GM12878 (cell line): ENCODE measurements around the gene WFDC9. TPM values are rescaled to one million over a fixed set of nuclear protein-coding genes. Genes with fewer than 3 reads are reported as not detected.

Source experiments
- ATAC-seq: fragments of 200-7000 bp; cut with Tn5 transposase; 3 replicates; pipeline ENCODE4 v1.9.1; 2020; ENCODE audit warnings: mild to moderate bottlenecking, moderate library complexity
- BruUV-seq: library from RNA; stranded (reverse); fragments of 400-500 nt; replicated peaks from 2 replicates; lab custom pipeline; 2021; lab: Mats Ljungman, UMichigan
- CTCF ChIA-PET: fragments of 300-600 bp; sonication (Branson Sonifier 250); formaldehyde crosslinking; extraction: SDS; loops from one replicate; lab custom pipeline; 2021; ENCODE audit warnings: inconsistent platforms; lab: Yijun Ruan, JAX
- POLR2A ChIA-PET: fragments of 350-600 bp; formaldehyde crosslinking; extraction: SDS; loops from one replicate; lab custom pipeline; 2021; ENCODE audit warnings: inconsistent platforms; lab: Charles Lee
- RAD21 ChIA-PET: fragments of 300-600 bp; sonication (Branson Sonifier 250); formaldehyde crosslinking; loops from one replicate; lab custom pipeline; 2023; ENCODE audit warnings: antibody characterized with exemption; ENCODE audit not compliant: unreplicated experiment; lab: Charles Lee
- SMC1A ChIA-PET: fragments of 300-600 bp; sonication (Branson Sonifier 250); formaldehyde crosslinking; loops from one replicate; lab custom pipeline; 2023; ENCODE audit not compliant: unreplicated experiment, uncharacterized antibody; lab: Charles Lee
- DNase-seq: peaks from one replicate; pipeline ENCODE4 v3.0.0-alpha.2; 2011; ENCODE audit warnings: low read depth, low spot score
- FAIRE-seq: peaks from 3 replicates; lab custom pipeline; 2011; peaks lifted over from hg19 to GRCh38; lab: Jason Lieb, UNC
- H2AFZ ChIP-seq: 2 replicates; pipeline ENCODE4 v1.6.0; 2011; ENCODE audit warnings: low read depth, low read length, control low read depth; ENCODE audit not compliant: control insufficient read depth
- H3K27ac ChIP-seq: 2 replicates; pipeline ENCODE4 v1.5.1; 2011; ENCODE audit warnings: control low read depth; ENCODE audit not compliant: control insufficient read depth, insufficient read depth
- H3K27me3 ChIP-seq, 2 experiments: replicated peaks in 1 of 2; 2 replicates each; pipeline versions ENCODE4 v1.6.0 to v1.6.1; 2011; ENCODE audit warnings: low read length in 1 of 2; ENCODE audit not compliant: control insufficient read depth in 2 of 2, insufficient read depth in 2 of 2
- H3K36me3 ChIP-seq, 2 experiments: 2 replicates each; pipeline ENCODE4 v1.5.1; 2011; ENCODE audit warnings: low read length in 1 of 2; ENCODE audit not compliant: control insufficient read depth in 2 of 2, insufficient read depth in 2 of 2
- H3K4me1 ChIP-seq: 2 replicates; pipeline ENCODE4 v1.6.1; 2011; ENCODE audit warnings: mild to moderate bottlenecking, low read length, moderate library complexity, mixed read lengths; ENCODE audit not compliant: control insufficient read depth, insufficient read depth
- H3K4me2 ChIP-seq: 2 replicates; pipeline ENCODE4 v1.6.0; 2011; ENCODE audit warnings: control low read depth; ENCODE audit not compliant: control insufficient read depth, insufficient read depth
- H3K4me3 ChIP-seq: fragments of 200-600 bp; sonication (generic); 2 replicates; pipeline ENCODE4 v1.5.1; 2016
- H3K79me2 ChIP-seq: 2 replicates; pipeline ENCODE4 v1.6.0; 2011; ENCODE audit warnings: low read length; ENCODE audit not compliant: control insufficient read depth, insufficient read depth
- H3K9ac ChIP-seq: 2 replicates; pipeline ENCODE4 v1.8.0; 2011; ENCODE audit warnings: low read length, control low read depth, mixed read lengths; ENCODE audit not compliant: control insufficient read depth, insufficient read depth
- H3K9me3 ChIP-seq: replicated peaks from 3 replicates; pipeline ENCODE4 v1.5.1; 2011; ENCODE audit warnings: mild to moderate bottlenecking, low read length; ENCODE audit not compliant: control insufficient read depth, insufficient read depth
- H4K20me1 ChIP-seq: 2 replicates; pipeline ENCODE4 v1.6.0; 2011; ENCODE audit not compliant: control insufficient read depth, insufficient read depth
- CREM ChIP-seq: IDR thresholded peaks from 2 replicates; pipeline ENCODE4 v1.6.1; 2014; ENCODE audit warnings: antibody characterized with exemption, low read depth
- CUX1 ChIP-seq: IDR thresholded peaks from 2 replicates; pipeline ENCODE4 v1.6.1; 2012; ENCODE audit warnings: improper control_type of control experiment, low read depth, low read length; ENCODE audit not compliant: insufficient replicate concordance
- EED ChIP-seq: sonication (generic); IDR thresholded peaks from 2 replicates; pipeline ENCODE4 v1.6.1; 2016; ENCODE audit warnings: antibody characterized with exemption, low read depth
- FOXM1 ChIP-seq: IDR thresholded peaks from 2 replicates; pipeline ENCODE4 v1.6.1; 2012; ENCODE audit warnings: low read depth, mild to moderate bottlenecking, inconsistent platforms, low read length, moderate library complexity
- JUNB ChIP-seq: IDR thresholded peaks from 2 replicates; pipeline ENCODE4 v1.6.1; 2016; ENCODE audit warnings: antibody characterized with exemption, mild to moderate bottlenecking
- NR2C1 ChIP-seq: fragments of 450-650 bp; IDR thresholded peaks from 2 replicates; pipeline ENCODE4 v1.6.1; 2017; ENCODE audit warnings: antibody characterized with exemption, mild to moderate bottlenecking, moderate library complexity
- SIN3A ChIP-seq: IDR thresholded peaks from 2 replicates; pipeline ENCODE4 v1.6.1; 2012; ENCODE audit warnings: low read depth, low read length, improper control_type of control experiment
- SIX5 ChIP-seq: IDR thresholded peaks from 2 replicates; pipeline ENCODE4 v1.6.1; 2011; ENCODE audit warnings: mild to moderate bottlenecking, low read depth, low read length, moderate library complexity; ENCODE audit not compliant: severe bottlenecking
- SRF ChIP-seq, 2 experiments: IDR thresholded peaks; 2 replicates each; pipeline ENCODE4 v1.6.1; 2011; ENCODE audit warnings: low read depth in 2 of 2, low read length in 2 of 2, mild to moderate bottlenecking in 1 of 2, moderate library complexity in 1 of 2
- SUPT20H ChIP-seq: IDR thresholded peaks from 2 replicates; pipeline ENCODE4 v1.6.1; 2011; ENCODE audit warnings: low read depth, mild to moderate bottlenecking, low read length, moderate library complexity, borderline replicate concordance; ENCODE audit not compliant: control insufficient read depth
- WGBS: methylation state at CpG from one replicate; pipeline ENCODE4 v1.1.6; 2016; ENCODE audit warnings: low lambda C conversion rate; ENCODE audit not compliant: insufficient replicate concordance, insufficient coverage; ENCODE audit errors: missing lambda C conversion rate; 5-methylcytosine and 5-hydroxymethylcytosine counted together
- in situ Hi-C: fragments of 300-500 bp; cut with MboI; formaldehyde crosslinking; loops from 9 replicates; pipeline ENCODE4 v1.14.3; 2018; ENCODE audit warnings: mixed read lengths
- intact Hi-C: fragments of 100-400 bp; cut with micrococcal nuclease; formaldehyde crosslinking; loops from one replicate; pipeline ENCODE4 v1.14.2; 2022; ENCODE audit not compliant: unreplicated experiment
- polyA plus RNA-seq, 11 experiments: library from polyadenylated mRNA; depleted of rRNA in 4 of 11; unstranded in 6 of 11; stranded (reverse) in 5 of 11; fragments of >200 nt; fragmentation: Nextera tagmentation in 4 of 11; fragmentation: Illumina TruSeq in 1 of 11; extraction: Ambion mirVana in 4 of 11; extraction: Trizol in 1 of 11; gene quantifications; 1 replicate in 1 of 11; 2 replicates in 10 of 11; pipeline versions ENCODE4 v1.2.1 to v1.2.3, GENCODE V29; 2011 to 2016; ENCODE audit warnings: inconsistent platforms in 2 of 11, missing spikeins in 2 of 11, low read depth in 1 of 11
- total RNA-seq, 4 experiments: library from RNA; depleted of rRNA in 3 of 4; stranded (reverse); fragments of >200 nt in 3 of 4; fragmentation: Illumina TruSeq in 1 of 4; extraction: Trizol in 1 of 4; gene quantifications; 2 replicates each; pipeline versions ENCODE4 v1.2.1 to v1.2.3, GENCODE V29; 2013 to 2021
- TF ChIP-seq, protein P1 (sequence below): IDR thresholded peaks from 2 replicates; pipeline ENCODE4 v1.6.1; 2011; ENCODE audit warnings: low read depth, low read length, improper control_type of control experiment, borderline replicate concordance
- TF ChIP-seq, protein P2 (sequence below): IDR thresholded peaks from 2 replicates; pipeline ENCODE4 v1.6.1; 2012; ENCODE audit warnings: low read length, inconsistent platforms
- TF ChIP-seq, protein P3 (sequence below): IDR thresholded peaks from 2 replicates; pipeline ENCODE4 v1.6.1; 2011; ENCODE audit warnings: low read depth, mild to moderate bottlenecking, low read length, moderate library complexity, borderline replicate concordance; ENCODE audit errors: extremely low read depth

WFDC9 gene
- total and polyA plus RNA-seq, 10 of the 15 experiments (the other 5 are each of a cell fraction or from before 2014, with no cell fraction given): not detected

DNA sequence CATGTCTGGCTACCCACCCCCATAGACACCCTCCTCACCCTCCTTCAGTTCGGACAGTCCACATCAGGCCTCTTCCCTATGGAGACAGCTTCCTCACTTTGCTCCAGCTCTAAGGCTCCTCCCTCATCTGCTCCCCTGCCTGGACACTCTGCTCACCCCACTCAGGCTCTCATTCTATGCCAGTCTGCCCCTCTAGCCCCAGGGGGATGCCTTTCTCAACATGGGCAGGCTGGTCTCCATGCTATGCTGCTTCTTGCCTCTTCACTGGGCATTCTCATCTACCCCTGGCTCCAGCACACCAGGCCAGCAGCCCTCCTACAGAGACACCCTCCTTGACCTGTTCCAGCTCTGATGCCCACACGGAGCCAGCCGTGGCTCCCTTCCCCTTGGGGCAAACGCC lies 51.9 kb downstream of the WFDC9 start, which contains the start of gene WFDC8:
WFDC8 (minus strand) TSS at position 101 of the 400 bp plus-strand sequence; CDS start at position 64, 37 bp downstream.
- WGBS: 26% methylated on average over 4 of the region's 4 CpGs
- TF ChIP-seq SIX5: no peak
- TF ChIP-seq CREM: no peak
- TF ChIP-seq SUPT20H: no peak
- TF ChIP-seq, protein P1, sequence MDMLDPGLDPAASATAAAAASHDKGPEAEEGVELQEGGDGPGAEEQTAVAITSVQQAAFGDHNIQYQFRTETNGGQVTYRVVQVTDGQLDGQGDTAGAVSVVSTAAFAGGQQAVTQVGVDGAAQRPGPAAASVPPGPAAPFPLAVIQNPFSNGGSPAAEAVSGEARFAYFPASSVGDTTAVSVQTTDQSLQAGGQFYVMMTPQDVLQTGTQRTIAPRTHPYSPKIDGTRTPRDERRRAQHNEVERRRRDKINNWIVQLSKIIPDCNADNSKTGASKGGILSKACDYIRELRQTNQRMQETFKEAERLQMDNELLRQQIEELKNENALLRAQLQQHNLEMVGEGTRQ: no peak
- TF ChIP-seq FOXM1: no peak
- no peak for TF ChIP-seq SRF (IDR thresholded peaks at IDR 0.05; ENCODE audit: low read depth in 2 of 2, low read length in 2 of 2)
- no peak for TF ChIP-seq CUX1
- TF ChIP-seq, protein P2, sequence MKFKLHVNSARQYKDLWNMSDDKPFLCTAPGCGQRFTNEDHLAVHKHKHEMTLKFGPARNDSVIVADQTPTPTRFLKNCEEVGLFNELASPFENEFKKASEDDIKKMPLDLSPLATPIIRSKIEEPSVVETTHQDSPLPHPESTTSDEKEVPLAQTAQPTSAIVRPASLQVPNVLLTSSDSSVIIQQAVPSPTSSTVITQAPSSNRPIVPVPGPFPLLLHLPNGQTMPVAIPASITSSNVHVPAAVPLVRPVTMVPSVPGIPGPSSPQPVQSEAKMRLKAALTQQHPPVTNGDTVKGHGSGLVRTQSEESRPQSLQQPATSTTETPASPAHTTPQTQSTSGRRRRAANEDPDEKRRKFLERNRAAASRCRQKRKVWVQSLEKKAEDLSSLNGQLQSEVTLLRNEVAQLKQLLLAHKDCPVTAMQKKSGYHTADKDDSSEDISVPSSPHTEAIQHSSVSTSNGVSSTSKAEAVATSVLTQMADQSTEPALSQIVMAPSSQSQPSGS: no peak
- no peak for TF ChIP-seq EED
- TF ChIP-seq SIN3A: no peak
- TF ChIP-seq, protein P3, sequence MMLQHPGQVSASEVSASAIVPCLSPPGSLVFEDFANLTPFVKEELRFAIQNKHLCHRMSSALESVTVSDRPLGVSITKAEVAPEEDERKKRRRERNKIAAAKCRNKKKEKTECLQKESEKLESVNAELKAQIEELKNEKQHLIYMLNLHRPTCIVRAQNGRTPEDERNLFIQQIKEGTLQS: no peak
- no peak for TF ChIP-seq JUNB
- TF ChIP-seq NR2C1: no peak
- TF ChIP-seq, all 136 proteins: peak for 0
- in situ Hi-C loops: no loop called here
- FAIRE-seq: no peak
- no peak within 1 kb of the TSS for H2AFZ ChIP-seq
- H3K4me2 ChIP-seq: no peak within 1 kb of the TSS
- H3K4me1 ChIP-seq: no peaks in the 10 kb centered on the region
- H3K27me3 ChIP-seq: peaks cover 0 to 3% of the 10 kb centered on the region in 2 experiments; a peak in 2 of 4 replicates
- H3K79me2 ChIP-seq: no peaks in the 10 kb centered on the region
- BruUV-seq: no TSS peak
- H3K27ac ChIP-seq: no peak within 1 kb of the TSS
- intact Hi-C loops: no loop called here
- no peak for ATAC-seq
- no peak within 1 kb of the TSS for H3K4me3 ChIP-seq
- no peaks in the 10 kb centered on the region for H3K9me3 ChIP-seq
- CTCF ChIA-PET: no interaction called here
- POLR2A ChIA-PET: no interaction called here
- no peak for DNase-seq
- H3K36me3 ChIP-seq: no peaks in the 10 kb centered on the region
- RAD21 ChIA-PET: no interaction called here
- no peak within 1 kb of the TSS for H3K9ac ChIP-seq
- SMC1A ChIA-PET: no interaction called here
- no peaks in the 10 kb centered on the region for H4K20me1 ChIP-seq
